Fibroblast of lung (primary cell): ENCODE measurements around the gene VWCE.

Experiments
- EZH2 ChIP-seq: IDR thresholded peaks from 2 replicates; pipeline ENCODE4 v1.5.1; 2012; ENCODE audit warnings: low read length, control low read depth, mild to moderate bottlenecking; ENCODE audit errors: missing control alignments
- TF ChIP-seq, protein P1 (sequence below), 2 donors: IDR thresholded peaks in 1 of 2; conservative IDR thresholded peaks in 1 of 2; 1 replicate in 1 of 2; 2 replicates in 1 of 2; pipeline ENCODE4 v1.5.1; 2011 to 2012; ENCODE audit warnings: low read length in 2 of 2, control low read depth in 1 of 2, inconsistent platforms in 1 of 2, low read depth in 1 of 2, mild to moderate bottlenecking in 1 of 2

DNA sequence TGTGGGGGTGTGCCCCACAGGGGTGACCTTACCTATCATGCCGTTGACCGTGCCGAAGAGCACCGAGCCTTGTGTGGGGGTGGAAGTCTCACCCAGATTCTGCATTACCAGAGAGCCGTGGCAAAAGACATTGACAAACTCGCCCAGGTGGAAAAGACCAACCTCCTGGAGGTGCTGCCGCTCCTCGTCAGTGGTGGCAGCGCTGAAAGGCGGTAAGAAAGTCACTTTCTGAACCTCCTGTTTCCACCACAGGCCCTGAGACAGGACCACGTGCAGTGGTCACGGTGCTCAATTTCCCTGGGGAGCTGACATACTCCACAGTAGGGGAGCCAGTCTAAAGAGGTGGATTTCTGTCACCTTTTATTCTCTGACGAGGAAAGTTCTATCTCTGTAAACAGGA, 7.4 kb upstream of the VWCE start:
- TF ChIP-seq, protein P1, sequence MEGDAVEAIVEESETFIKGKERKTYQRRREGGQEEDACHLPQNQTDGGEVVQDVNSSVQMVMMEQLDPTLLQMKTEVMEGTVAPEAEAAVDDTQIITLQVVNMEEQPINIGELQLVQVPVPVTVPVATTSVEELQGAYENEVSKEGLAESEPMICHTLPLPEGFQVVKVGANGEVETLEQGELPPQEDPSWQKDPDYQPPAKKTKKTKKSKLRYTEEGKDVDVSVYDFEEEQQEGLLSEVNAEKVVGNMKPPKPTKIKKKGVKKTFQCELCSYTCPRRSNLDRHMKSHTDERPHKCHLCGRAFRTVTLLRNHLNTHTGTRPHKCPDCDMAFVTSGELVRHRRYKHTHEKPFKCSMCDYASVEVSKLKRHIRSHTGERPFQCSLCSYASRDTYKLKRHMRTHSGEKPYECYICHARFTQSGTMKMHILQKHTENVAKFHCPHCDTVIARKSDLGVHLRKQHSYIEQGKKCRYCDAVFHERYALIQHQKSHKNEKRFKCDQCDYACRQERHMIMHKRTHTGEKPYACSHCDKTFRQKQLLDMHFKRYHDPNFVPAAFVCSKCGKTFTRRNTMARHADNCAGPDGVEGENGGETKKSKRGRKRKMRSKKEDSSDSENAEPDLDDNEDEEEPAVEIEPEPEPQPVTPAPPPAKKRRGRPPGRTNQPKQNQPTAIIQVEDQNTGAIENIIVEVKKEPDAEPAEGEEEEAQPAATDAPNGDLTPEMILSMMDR (conservative IDR thresholded peaks at IDR 0.05 in 1 of 2, IDR thresholded peaks at IDR 0.05 in 1 of 2; ENCODE audit: low read depth in 1 of 2, low read length in 2 of 2), result no peak
- TF ChIP-seq EZH2, result no peak
